IPS-18c (cell line): ENCODE measurements around the gene C1orf94.
"Not testable (repeated sequence)": the region's sequence is repeated elsewhere in the genome, so short reads cannot be mapped to it uniquely, and the experiment has no call there.

Experiments used
- H3K4me3 ChIP-seq: 2 replicates; pipeline ENCODE4 v1.7.0; 2013; ENCODE audit warnings: low read depth, mild to moderate bottlenecking, low read length, moderate library complexity; ENCODE audit not compliant: insufficient read depth
- H3K9me3 ChIP-seq: one replicate; pipeline ENCODE4 v1.6.1; 2013; ENCODE audit warnings: mild to moderate bottlenecking, low read length, moderate library complexity; ENCODE audit not compliant: control insufficient read depth, insufficient read depth

The C1orf94 gene

DNA sequence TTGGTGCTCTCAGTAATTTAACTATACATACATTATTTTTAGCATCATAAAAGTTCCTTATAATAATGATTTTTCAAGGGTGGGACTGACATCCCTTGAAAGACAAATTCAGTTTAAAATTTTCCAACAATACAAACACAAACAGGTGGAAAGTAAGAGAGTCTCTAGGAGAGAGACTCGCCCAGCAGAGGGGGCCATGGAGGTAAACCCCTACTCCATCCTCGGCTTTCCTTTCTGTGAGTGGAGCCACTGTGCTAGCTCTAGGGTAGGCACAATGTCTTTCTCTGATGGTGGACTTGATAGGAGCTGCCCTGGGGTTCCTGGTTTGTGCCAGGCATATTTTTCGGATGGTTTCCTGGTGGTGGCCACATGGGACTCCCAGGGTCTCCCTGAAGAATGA, 20.0 kb upstream of the C1orf94 start:
- no peak overlapping the region for H3K4me3 ChIP-seq
- H3K9me3 ChIP-seq: no peaks in the 10 kb centered on the region

DNA sequence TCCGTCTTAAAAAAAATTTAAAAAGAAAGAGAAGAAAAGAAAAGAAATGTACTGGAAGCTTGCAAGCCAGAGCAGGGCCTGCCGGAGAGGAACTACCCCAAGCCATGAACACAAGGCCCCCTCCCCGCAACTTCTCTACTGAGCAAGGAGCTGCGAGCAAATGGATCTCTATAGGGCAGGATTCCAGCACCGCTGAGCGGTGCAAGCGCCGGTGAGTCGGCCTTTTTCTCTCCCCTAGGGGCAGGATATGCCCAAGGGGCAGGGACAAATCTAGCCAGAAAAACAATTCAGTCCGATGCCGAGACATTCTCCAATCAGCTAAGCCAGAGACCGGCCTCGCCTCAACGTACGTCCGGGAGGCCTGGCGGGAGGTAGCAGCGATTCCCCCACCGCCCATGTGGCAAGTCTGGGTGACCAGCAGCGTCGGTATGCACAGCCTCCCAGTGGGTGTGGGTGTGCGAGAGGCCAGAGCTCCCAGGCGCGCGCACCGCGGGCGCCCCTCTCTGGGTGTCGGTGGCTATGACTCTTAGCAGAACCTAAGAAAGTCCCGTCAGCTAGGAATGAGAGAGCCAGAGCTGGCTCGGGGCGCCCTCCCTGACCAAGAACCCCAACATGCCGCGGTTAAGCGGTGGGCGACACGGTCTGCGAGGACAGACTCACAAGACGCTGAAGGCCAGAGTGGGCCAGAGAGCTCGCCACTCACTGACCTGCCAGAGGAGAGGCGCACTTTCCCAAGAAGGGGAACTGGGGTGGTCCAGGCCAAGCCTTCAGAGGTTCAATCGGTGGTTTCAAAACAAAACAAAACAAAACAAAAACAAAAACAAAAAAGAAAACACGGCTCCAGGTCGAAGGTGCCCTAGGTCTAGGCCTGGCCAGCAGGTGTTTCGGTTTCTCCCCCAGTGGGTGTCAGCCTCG, 13.6 kb upstream of the C1orf94 start:
- Histone ChIP-seq H3K9me3 (no peaks in the 10 kb centered on the region), H3K4me3 (peak overlapping the region; percentile 62)

DNA sequence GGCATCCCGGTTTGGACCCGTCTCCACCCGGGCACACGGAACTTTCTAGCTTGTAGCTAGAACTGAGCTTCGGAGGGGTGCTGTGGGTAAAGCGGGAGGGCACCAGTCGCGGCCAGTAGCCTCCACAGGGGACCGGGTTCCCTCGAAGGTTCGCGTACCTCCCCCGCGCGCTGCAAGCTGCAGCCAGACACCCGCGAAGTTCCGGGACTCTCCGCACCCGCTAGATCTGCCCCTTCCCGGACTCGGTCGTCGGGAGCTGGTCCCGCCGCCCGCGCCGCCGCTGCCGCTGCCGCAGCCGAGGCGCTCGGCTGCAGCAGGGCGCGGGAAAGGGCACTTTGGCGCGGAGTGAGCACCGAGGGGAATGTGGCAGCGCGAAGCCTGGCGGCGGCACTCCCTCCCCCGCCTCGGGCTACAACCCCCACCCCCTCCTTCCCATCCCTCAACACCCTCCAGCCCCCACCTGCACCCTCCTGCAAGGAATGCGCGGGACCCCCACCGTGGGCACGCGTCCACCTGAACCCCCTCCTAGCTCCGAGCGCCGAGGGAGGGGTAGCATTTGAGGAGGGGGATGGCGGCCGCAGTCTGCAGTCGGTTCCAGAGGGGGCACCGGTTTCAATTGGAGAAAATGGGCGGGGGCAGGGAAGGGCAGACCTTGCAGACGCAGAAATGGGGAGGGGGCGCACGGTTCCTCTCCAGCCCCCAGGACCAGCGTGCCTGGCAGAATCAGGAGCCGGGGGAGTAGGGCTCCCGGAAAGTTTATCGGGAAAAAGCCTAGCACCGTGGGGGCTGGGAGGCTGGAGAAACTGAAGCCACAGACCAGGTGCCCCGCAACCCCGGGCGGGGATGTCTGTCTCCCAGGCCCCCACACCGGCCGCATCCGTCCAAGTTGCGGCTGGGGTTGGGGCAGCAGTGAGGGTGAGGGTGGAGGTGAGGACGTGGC, 12.6 kb upstream of the C1orf94 start:
- Histone ChIP-seq H3K4me3 (peak overlapping the region; percentile 62), H3K9me3 (no peaks in the 10 kb centered on the region)

DNA sequence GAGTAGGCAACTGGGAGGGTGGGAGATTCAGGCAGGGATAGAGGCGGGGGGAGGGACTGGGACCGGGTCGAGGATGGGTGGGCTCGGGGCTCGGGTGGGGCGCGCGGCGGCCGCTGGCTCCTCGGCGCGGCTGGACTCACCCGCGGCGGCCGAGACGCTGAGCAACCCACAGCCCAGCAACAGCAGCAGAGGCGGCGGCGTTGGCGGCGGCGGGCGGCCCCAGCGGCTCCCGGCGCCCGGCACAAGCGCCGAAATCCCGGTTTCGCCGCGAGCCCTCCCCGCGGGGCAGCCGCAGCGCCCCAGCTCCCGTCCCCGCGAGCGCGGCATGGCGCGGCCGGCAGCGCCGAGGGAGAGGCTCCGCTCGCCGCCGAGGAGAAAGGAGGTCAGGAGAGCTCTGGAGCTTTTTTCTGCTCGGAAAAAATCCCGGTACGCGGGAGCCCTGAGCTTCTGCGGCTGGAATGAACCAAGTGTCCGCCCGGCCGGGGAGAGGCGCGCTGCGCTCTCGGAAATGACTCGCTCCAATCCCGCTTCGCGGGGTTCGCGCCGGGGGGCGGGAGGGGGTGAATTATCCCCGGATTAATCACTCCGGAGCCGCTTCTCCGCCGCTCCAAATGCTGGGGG, 11.8 kb upstream of the C1orf94 start, which contains the start of gene CSMD2:
CSMD2 (minus strand) TSS at position 460 of the 621 bp plus-strand sequence; CDS start at position 327, 133 bp downstream.
- no peaks in the 10 kb centered on the region for H3K9me3 ChIP-seq
- peak within 1 kb of the TSS; percentile 62 for H3K4me3 ChIP-seq

DNA sequence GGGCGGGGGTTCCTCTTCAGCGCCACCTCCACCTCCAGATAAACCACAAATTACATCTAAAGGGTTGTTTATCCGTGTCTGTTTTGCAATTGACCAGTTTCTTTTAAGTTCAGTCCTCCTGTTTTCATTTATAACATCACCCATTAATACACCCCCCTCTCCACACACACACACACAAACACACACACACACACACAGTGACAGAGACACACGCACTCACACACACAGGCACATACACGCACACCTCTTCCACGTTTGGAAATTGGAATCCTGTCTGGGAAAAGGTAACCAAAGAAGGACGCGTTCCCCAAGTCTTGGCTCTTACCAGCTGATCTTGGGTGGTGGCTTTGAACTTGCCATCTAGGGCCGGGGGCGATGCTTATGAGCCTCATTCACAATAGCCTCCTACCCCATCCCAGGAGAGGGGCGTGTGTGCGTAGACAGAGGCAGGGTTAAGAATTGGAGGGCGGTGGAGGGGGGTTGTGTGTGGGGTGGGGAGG, 11.2 kb upstream of the C1orf94 start:
- Histone ChIP-seq H3K9me3 (no peaks in the 10 kb centered on the region), H3K4me3 (peak overlapping the region; percentile 62)

DNA sequence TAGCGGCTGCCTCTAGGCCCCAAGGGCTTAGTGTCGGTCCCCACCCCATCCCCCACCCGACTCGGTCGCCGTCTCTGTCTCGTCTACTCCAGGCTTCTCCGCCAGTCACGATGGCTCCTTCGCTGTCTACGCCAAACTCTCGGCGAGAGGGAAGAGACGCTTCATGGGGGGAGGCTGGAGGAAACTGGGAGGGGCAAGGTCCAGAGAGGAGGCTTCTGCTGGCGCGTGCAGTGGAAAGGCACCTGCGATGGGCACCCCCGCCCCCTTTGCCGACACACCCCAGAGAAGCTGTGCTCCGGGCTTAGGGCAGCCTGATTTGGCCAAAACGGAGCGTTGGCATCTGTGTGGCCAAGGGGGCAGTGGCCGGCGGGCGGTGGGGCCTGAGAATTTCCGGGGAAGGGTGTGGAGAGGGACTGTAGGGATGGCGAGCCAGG, 10.5 kb upstream of the C1orf94 start:
- Histone ChIP-seq H3K9me3 (no peaks in the 10 kb centered on the region), H3K4me3 (peak overlapping the region; percentile 56)

DNA sequence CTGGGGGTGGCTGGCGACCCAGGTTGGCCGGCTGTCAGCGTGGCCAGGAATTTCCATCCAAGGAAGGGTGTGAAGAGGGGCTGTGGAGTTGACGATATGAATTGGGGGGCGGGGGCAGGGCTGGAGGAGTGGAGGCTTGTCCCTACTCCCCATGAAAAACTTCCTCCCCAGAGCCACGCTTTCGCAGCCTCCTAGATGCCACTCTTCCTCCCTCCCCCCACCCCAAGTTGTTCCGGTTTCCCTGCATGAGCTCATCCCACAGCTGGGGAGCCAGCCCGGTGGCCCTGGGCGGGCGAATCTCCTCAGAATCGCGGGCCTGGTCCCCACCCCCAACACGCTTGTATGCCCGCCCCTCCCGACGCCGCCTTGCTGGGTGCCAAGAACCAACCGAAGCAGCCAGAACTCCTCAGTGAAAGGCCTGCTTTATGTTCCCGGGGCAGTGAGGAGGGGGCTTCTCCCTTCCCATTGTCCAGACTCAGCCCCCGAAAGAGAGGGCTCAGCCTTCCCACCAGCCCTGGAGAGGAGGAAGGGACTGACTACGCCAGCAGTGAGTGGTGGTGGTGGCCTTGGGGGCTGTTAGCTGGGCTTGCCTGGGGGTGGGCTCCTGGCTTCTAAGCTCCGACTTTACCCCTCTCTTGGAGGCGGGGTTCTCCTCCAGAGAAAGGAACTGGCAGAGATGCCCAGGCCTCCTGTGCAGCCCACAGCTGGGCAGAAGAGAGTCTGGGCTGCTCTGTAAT, 9.9 kb upstream of the C1orf94 start:
- H3K4me3 ChIP-seq: peak overlapping the region; percentile 56
- no peaks in the 10 kb centered on the region for H3K9me3 ChIP-seq

DNA sequence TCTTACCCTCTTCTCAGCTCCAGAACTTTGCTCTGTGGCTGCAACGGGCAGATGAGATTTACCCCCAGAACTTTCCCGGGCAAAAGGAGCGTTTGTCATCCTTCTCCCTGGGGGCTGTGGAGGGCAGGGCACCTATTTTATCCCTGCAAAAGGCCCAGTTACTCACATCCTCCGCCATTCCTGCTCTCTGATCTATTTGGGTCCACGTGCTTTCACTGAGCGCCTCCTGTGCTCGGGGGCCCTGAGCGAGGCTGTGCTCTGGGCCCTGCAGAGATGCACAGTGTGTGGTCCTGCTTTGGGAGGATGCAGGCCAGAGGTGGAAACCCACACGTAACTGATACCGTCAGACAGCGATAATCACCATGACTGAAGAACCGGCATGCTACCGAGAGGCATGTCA, 9.3 kb upstream of the C1orf94 start:
- H3K9me3 ChIP-seq: no peaks in the 10 kb centered on the region
- peak overlapping the region; percentile 56 for H3K4me3 ChIP-seq

DNA sequence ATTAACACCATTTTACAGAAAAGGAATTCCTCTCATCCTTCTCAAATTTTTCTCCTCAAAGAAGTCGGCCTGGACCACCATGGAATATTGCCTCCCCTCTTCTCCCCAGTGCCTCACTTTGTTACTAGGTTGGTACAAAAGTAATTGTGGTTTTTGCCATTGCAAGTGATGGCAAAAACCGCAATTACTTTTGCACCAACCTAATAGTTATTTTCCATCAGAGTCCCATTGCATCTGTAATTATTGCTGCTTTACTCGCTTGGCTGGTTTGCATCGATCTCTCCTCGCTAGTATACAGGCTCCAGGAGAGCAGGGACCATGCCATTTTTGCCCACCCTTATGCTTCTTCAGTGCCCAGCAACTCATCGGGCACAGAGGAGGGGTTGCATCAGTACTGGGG, 963 bp upstream of the C1orf94 start:
- Histone ChIP-seq H3K4me3 (no peak overlapping the region), H3K9me3 (no peaks in the 10 kb centered on the region)

DNA sequence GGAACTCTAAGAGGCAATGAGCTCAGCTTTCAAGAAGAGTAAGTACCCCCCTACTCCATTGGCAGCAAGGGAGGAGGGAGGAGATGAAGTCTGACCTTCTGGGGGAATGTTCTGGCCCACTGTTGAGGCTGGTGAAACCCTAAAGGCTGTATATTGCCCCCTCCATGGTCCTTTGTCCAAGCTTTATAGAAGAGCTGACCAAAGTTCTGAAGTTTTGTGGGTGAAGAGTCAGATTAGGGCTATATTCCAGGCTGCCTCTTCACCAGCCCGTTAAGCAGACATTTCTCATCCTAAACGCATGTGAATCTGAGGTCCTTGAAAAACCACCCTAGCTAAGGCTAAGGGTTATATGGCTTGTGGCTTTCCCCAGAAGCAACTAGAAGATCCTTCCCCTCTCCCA, 1.4 kb downstream of the C1orf94 start:
- H3K9me3 ChIP-seq: no peaks in the 10 kb centered on the region
- H3K4me3 ChIP-seq: no peak overlapping the region

DNA sequence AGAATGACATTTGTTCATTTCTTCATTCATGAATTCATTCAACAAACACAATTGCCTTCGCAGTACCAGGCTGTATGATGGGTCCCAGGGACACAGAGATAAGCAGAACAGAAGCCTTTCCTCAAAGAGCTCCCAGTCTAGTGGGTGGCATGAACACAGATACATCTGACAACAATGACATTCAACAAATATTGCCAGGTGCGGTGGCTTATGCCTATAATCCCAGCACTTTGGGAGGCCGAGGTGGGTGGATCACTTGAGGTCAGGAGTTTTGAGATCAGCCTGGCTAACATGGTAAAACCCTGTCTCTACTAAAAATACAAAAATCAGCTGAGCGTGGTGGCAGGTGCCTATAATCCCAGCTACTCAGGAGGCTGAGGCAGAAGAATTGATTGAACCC, 6.7 kb downstream of the C1orf94 start:
- H3K9me3 ChIP-seq, H3K4me3 ChIP-seq: not testable (repeated sequence)

DNA sequence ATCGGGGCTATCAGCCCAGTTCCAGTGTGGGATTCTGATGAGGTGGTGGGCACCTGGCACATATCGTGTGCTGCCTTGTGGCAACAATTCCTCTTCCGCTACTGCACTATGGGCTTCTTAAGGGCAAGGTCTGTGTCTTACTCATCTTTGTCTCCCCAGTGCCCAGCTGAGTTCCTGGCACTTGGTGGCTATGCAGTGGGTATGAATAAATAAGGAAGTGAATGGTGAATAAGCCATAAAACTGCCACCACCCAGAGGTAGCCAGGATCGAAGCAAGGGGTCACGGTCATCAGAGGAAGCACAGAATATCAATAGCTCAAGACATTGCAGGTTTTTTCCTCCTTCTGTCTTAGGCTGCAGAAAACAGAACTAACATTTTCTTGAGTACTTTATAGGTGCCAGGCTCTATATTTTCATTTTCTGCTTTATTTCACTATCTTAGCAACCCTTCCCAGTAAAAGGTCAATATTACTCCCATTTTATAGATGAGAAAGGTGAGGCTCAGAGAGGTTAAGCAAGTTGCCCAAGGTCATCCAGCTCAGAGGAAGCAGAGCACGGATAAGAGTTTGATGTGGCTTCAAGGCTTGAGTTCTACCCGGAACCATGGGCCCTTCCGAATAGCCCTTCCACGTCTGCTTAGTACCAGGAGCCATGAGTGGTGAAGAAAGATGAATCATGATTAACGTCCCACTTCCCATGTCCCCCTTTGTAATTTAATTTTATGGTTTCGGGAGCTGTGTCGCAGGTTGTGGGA, 10.2 kb downstream of the C1orf94 start:
- Histone ChIP-seq H3K9me3 (no peaks in the 10 kb centered on the region), H3K4me3 (no peak overlapping the region)

DNA sequence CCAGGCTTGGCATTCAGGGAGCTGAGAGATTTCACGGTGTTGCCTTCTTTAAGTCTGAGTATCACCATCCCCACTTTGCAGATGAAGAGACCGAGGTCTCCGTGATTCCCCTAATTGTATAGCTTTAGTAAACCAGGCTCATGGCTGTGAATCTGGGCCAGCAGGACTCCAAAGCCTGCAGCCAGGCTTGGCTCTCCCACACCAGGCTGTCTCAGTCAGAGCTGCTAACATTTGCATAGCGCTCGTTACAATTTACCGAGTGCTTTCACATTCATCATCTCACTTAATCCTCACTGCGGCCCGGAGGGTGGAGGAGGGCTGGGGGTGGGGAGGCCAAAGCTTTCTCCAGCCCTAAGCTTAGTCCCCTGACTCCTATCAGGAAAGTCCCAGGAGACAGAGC, 11.7 kb downstream of the C1orf94 start:
- H3K4me3 ChIP-seq: no peak overlapping the region
- no peaks in the 10 kb centered on the region for H3K9me3 ChIP-seq

DNA sequence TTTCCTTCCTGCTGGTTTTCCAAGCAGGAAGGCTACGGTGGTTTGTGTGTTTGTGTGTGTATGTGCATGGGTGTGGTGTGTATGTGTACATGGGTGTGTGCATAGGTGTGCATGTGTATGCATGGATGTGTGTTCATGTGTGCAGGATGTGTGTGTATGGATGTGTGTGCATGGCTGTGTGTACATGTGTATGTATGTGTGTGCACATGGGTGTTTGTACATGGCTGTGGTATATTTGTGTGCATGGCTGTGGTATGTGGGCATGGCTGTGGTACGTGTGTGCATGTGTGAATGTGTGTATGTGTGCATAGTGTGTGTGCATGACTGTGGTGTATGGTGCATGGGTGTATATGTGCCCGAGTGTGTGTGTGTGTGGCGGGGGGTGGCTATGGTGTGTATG, 12.3 kb downstream of the C1orf94 start:
- Histone ChIP-seq H3K9me3 (no peaks in the 10 kb centered on the region), H3K4me3 (no peak overlapping the region; the same call in 1 of the 2 replicates)

DNA sequence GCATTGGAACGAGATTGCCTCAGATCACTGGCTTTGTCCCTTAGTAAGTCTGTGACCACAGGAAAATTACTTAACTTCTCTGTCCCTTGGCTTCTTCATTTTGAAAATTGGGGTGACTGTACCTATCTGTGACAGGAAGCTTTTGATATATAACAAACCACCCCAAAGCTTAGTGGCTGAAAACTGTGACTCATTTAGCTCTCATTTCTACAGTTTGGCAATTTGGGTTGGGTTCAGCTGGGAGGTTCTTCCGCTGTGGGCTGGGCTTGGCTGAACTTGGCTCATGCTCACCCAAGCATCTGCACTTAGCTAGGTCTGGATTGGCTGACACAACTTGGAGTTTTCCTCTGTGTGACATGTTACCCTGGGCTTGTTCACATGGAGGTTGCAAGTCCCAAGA, 14.0 kb downstream of the C1orf94 start:
- H3K4me3 ChIP-seq: no peak overlapping the region
- no peaks in the 10 kb centered on the region for H3K9me3 ChIP-seq

DNA sequence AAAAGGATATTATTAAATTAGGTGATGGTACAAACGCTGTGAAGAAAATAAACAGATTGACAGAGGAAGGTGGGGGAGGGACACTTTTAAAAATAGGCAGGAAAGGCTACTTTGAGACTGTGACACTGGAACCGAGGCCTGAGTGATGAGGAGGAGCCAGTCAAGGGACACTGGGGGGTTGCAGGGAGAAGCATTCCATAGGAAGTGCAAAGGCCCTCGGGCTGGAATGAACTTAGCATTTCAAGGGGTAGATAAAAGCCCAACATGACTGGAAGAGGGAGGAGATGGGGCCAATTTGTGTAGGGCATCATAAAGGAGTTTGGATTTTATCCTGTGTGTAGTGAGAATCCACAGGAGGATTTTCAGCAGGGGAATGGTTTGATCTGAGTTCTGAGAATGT, 15.9 kb downstream of the C1orf94 start:
- H3K9me3 ChIP-seq: no peaks in the 10 kb centered on the region
- no peak overlapping the region; the same call in 1 of the 2 replicates for H3K4me3 ChIP-seq
